Endodermal cell (in vitro differentiated cells): ENCODE results near the gene KRT32. TPM values are rescaled to one million over a fixed set of nuclear protein-coding genes. Genes with fewer than 3 reads are reported as not detected.

ENCODE experiments used
- DNase-seq: peaks from one replicate; pipeline ENCODE4 v3.0.0-alpha.2; 2017
- H3K27ac ChIP-seq: 2 replicates; pipeline ENCODE4 v1.5.1; 2013; ENCODE audit warnings: mild to moderate bottlenecking, low read depth, low read length, moderate library complexity
- H3K27me3 ChIP-seq: 2 replicates; pipeline ENCODE4 v1.6.1; 2013; ENCODE audit warnings: mild to moderate bottlenecking, low read length, moderate library complexity; ENCODE audit not compliant: insufficient read depth, control insufficient read depth, poor library complexity, severe bottlenecking
- H3K36me3 ChIP-seq: 2 replicates; pipeline ENCODE4 v1.7.0; 2013; ENCODE audit warnings: mild to moderate bottlenecking, low read length, moderate library complexity; ENCODE audit not compliant: control insufficient read depth, insufficient read depth
- H3K4me1 ChIP-seq: one replicate; pipeline ENCODE4 v1.7.0; 2013; ENCODE audit warnings: low read length; ENCODE audit not compliant: control insufficient read depth, insufficient read depth
- H3K4me3 ChIP-seq: 2 replicates; pipeline ENCODE4 v1.5.1; 2013; ENCODE audit warnings: mild to moderate bottlenecking, low read length, moderate library complexity
- H3K9ac ChIP-seq: 2 replicates; pipeline ENCODE4 v1.6.1; 2013; ENCODE audit warnings: mild to moderate bottlenecking, low read length, moderate library complexity; ENCODE audit not compliant: poor library complexity, severe bottlenecking; ENCODE audit errors: extremely low read depth
- H3K9me3 ChIP-seq: 2 replicates; pipeline ENCODE4 v1.6.1; 2013; ENCODE audit warnings: mild to moderate bottlenecking, low read length, moderate library complexity; ENCODE audit not compliant: control insufficient read depth
- H3K27ac Mint-ChIP-seq: 2 replicates; pipeline ENCODE4 v1.8.0; 2020; ENCODE audit warnings: mixed read lengths
- H3K27me3 Mint-ChIP-seq: 2 replicates; pipeline ENCODE4 v1.8.0; 2021; ENCODE audit warnings: mild to moderate bottlenecking, mixed read lengths; ENCODE audit not compliant: insufficient read depth
- H3K36me3 Mint-ChIP-seq: 2 replicates; pipeline ENCODE4 v1.8.0; 2020; ENCODE audit warnings: low read depth, mixed read lengths
- H3K4me1 Mint-ChIP-seq: 2 replicates; pipeline ENCODE4 v1.8.0; 2020; ENCODE audit warnings: mixed read lengths
- H3K4me3 Mint-ChIP-seq: 2 replicates; pipeline ENCODE4 v1.8.0; 2020; ENCODE audit warnings: mild to moderate bottlenecking, moderate library complexity, mixed read lengths
- H3K9me3 Mint-ChIP-seq: 2 replicates; pipeline ENCODE4 v1.8.0; 2020; ENCODE audit warnings: mild to moderate bottlenecking, mixed read lengths
- CTCF ChIP-seq: fragments of 200-600 bp; sonication (generic); conservative IDR thresholded peaks from 2 replicates; pipeline ENCODE4 v1.5.0; 2021; ENCODE audit warnings: antibody characterized with exemption, mild to moderate bottlenecking
- WGBS, 2 experiments: methylation state at CpG; one replicate each; pipeline versions ENCODE4 v1.1.5 to v1.1.7; 2013; ENCODE audit warnings: missing lambda C conversion rate in 2 of 2, mixed read lengths in 1 of 2; ENCODE audit not compliant: insufficient coverage in 1 of 2, insufficient read length in 1 of 2; 5-methylcytosine and 5-hydroxymethylcytosine counted together
- total RNA-seq, 2 donors: library from RNA; stranded (reverse); fragmentation: NEBNext Ultra II Directional in 1 of 2; extraction: Animal tissue kit (Norgen Biotek cat#: 25700) in 1 of 2; gene quantifications; 2 replicates in 1 of 2; 3 replicates in 1 of 2; pipeline ENCODE4 v1.2.1, GENCODE V29; 2021

KRT32 gene
- total RNA-seq, 2 donors from 2014 or later = not detected

- DNase-seq = no peak
- no peaks in the 10 kb centered on the region for H3K27me3 ChIP-seq
- H3K4me3 Mint-ChIP-seq = no peak overlapping the region
- no peaks in the 10 kb centered on the region for H3K36me3 Mint-ChIP-seq
- H3K4me1 Mint-ChIP-seq = no peaks in the 10 kb centered on the region
- H3K4me3 ChIP-seq = no peak overlapping the region
- WGBS, 2 experiments = 98 to 100% methylated on average over 4 of the region's 4 CpGs
- H3K9ac ChIP-seq = no peak overlapping the region
- H3K9me3 ChIP-seq = peaks cover 11% of the 10 kb centered on the region
- no peak overlapping the region for H3K27ac Mint-ChIP-seq
- no peaks in the 10 kb centered on the region for H3K4me1 ChIP-seq
- H3K9me3 Mint-ChIP-seq = peaks cover 6% of the 10 kb centered on the region
- no peak overlapping the region for H3K27ac ChIP-seq
- H3K36me3 ChIP-seq = no peaks in the 10 kb centered on the region
- peaks cover 9% of the 10 kb centered on the region for H3K27me3 Mint-ChIP-seq
- TF ChIP-seq CTCF = no peak
These were observed 8.2 kb upstream of the KRT32 start for GRCh38 chr17:41475421-41475820.

- H3K4me3 Mint-ChIP-seq = no peak overlapping the region
- H3K4me3 ChIP-seq = no peak overlapping the region
- H3K4me1 Mint-ChIP-seq = no peaks in the 10 kb centered on the region
- H3K27me3 Mint-ChIP-seq = peaks cover 9% of the 10 kb centered on the region
- no peak for DNase-seq
- H3K36me3 ChIP-seq = no peaks in the 10 kb centered on the region
- no peak overlapping the region for H3K27ac ChIP-seq
- no peaks in the 10 kb centered on the region for H3K27me3 ChIP-seq
- no peak for TF ChIP-seq CTCF
- peaks cover 11% of the 10 kb centered on the region for H3K9me3 ChIP-seq
- no peaks in the 10 kb centered on the region for H3K36me3 Mint-ChIP-seq
- H3K9ac ChIP-seq = no peak overlapping the region
- H3K9me3 Mint-ChIP-seq = peaks cover 6% of the 10 kb centered on the region
- H3K27ac Mint-ChIP-seq = no peak overlapping the region
- H3K4me1 ChIP-seq = no peaks in the 10 kb centered on the region
- WGBS, 2 experiments = 92 to 96% methylated on average over 7 to 8 of the region's 8 CpGs
These were observed 7.7 kb upstream of the KRT32 start for GRCh38 chr17:41474863-41475262.

- Mint-ChIP-seq H3K27ac (no peak overlapping the region), H3K36me3 (no peaks in the 10 kb centered on the region), H3K4me3 (no peak overlapping the region), H3K4me1 (no peaks in the 10 kb centered on the region), H3K27me3 (peaks cover 6% of the 10 kb centered on the region), H3K9me3 (peaks cover 9% of the 10 kb centered on the region)
- TF ChIP-seq CTCF = no peak
- H3K27me3 ChIP-seq = no peaks in the 10 kb centered on the region
- no peak for DNase-seq
- H3K4me3 ChIP-seq = no peak overlapping the region
- no peak overlapping the region for H3K27ac ChIP-seq
- H3K4me1 ChIP-seq = no peaks in the 10 kb centered on the region
- H3K9ac ChIP-seq = no peak overlapping the region
- peaks cover 11% of the 10 kb centered on the region for H3K9me3 ChIP-seq
- H3K36me3 ChIP-seq = no peaks in the 10 kb centered on the region
These were observed 1.2 kb upstream of the KRT32 start for GRCh38 chr17:41468346-41468745.
